Measurements from ENCODE around the gene CYTH4. TPM values are rescaled to one million over a fixed set of nuclear protein-coding genes. Genes with fewer than 3 reads are reported as not detected.

The CYTH4 gene
- total RNA-seq, 1 donor from 2014 or later, result not detected

- Histone ChIP-seq H3K4me1 (peaks cover 32% of the 10 kb centered on the region), H3K9ac (no peak overlapping the region), H3K9me3 (ENCODE audit: low read depth) (no peaks in the 10 kb centered on the region), H2AFZ (replicated peaks) (peak overlapping the region; percentile 70), H3K27me3 (peaks cover 35% of the 10 kb centered on the region), H3K4me2 (peak overlapping the region; percentile 81), H3F3A (ENCODE audit: low read depth) (peaks cover 38% of the 10 kb centered on the region), H3K79me2 (ENCODE audit: low read depth) (no peaks in the 10 kb centered on the region), H3K4me3 (peak overlapping the region; percentile 36), H4K20me1 (ENCODE audit: low read depth) (no peaks in the 10 kb centered on the region), H3K27ac (no peak overlapping the region), H3K36me3 (no peaks in the 10 kb centered on the region)
- Mint-ChIP-seq H3K4me1 (peaks cover 43% of the 10 kb centered on the region), H3K36me3 (no peaks in the 10 kb centered on the region), H3K9me3 (no peaks in the 10 kb centered on the region), H3K27me3 (ENCODE audit: insufficient read depth, low read depth) (peaks cover 53% of the 10 kb centered on the region), H3K27ac (no peak overlapping the region), H3K4me3 (peak overlapping the region; percentile 18)
- no peak for TF ChIP-seq EZH2phosphoT487 (IDR thresholded peaks at IDR 0.05)
- TF ChIP-seq EZH2 (IDR thresholded peaks at IDR 0.05), result no peak
- no peak for TF ChIP-seq CTCF (IDR thresholded peaks at IDR 0.05)
- DNase-seq (ENCODE audit: low spot score), result peak; percentile 51
Measured at GRCh38 chr22:37335806-37336199, 53.5 kb downstream of the CYTH4 start.

- Mint-ChIP-seq H3K4me3 (no peak overlapping the region), H3K4me1 (peaks cover 40% of the 10 kb centered on the region), H3K9me3 (no peaks in the 10 kb centered on the region), H3K27ac (no peak overlapping the region), H3K27me3 (ENCODE audit: insufficient read depth, low read depth) (peaks cover 54% of the 10 kb centered on the region), H3K36me3 (no peaks in the 10 kb centered on the region)
- Histone ChIP-seq H3K4me2 (no peak overlapping the region), H3K9me3 (ENCODE audit: low read depth) (no peaks in the 10 kb centered on the region), H3K27ac (no peak overlapping the region), H3K36me3 (no peaks in the 10 kb centered on the region), H3K27me3 (peaks cover 35% of the 10 kb centered on the region), H3K4me1 (peaks cover 31% of the 10 kb centered on the region), H3K4me3 (no peak overlapping the region), H3K9ac (no peak overlapping the region), H2AFZ (replicated peaks) (no peak overlapping the region), H3K79me2 (ENCODE audit: low read depth) (no peaks in the 10 kb centered on the region), H4K20me1 (ENCODE audit: low read depth) (no peaks in the 10 kb centered on the region), H3F3A (ENCODE audit: low read depth) (peaks cover 46% of the 10 kb centered on the region)
- TF ChIP-seq EZH2 (IDR thresholded peaks at IDR 0.05) (no peak), CTCF (IDR thresholded peaks at IDR 0.05) (no peak), EZH2phosphoT487 (IDR thresholded peaks at IDR 0.05) (no peak)
- no peak for DNase-seq (ENCODE audit: low spot score)
Measured at GRCh38 chr22:37336579-37336978, 54.3 kb downstream of the CYTH4 start.

GRCh38 chr22:37337204-37337943 is 55.1 kb downstream of the CYTH4 start:
- Histone ChIP-seq H3K79me2 (ENCODE audit: low read depth) (no peaks in the 10 kb centered on the region), H3K27ac (no peak overlapping the region), H3K4me1 (peaks cover 31% of the 10 kb centered on the region), H3K4me2 (no peak overlapping the region), H3K9ac (no peak overlapping the region), H2AFZ (replicated peaks) (no peak overlapping the region), H3K27me3 (peaks cover 35% of the 10 kb centered on the region), H3F3A (ENCODE audit: low read depth) (peaks cover 48% of the 10 kb centered on the region), H3K9me3 (ENCODE audit: low read depth) (no peaks in the 10 kb centered on the region), H3K36me3 (no peaks in the 10 kb centered on the region), H4K20me1 (ENCODE audit: low read depth) (no peaks in the 10 kb centered on the region), H3K4me3 (no peak overlapping the region)
- Mint-ChIP-seq H3K36me3 (no peaks in the 10 kb centered on the region), H3K9me3 (no peaks in the 10 kb centered on the region), H3K4me1 (peaks cover 40% of the 10 kb centered on the region), H3K27ac (no peak overlapping the region), H3K4me3 (no peak overlapping the region), H3K27me3 (ENCODE audit: insufficient read depth, low read depth) (peaks cover 56% of the 10 kb centered on the region)
- no peak for DNase-seq (ENCODE audit: low spot score)
- no peak for TF ChIP-seq EZH2phosphoT487 (IDR thresholded peaks at IDR 0.05)
- no peak for TF ChIP-seq EZH2 (IDR thresholded peaks at IDR 0.05)
- TF ChIP-seq CTCF (IDR thresholded peaks at IDR 0.05), result no peak

All from neural progenitor cell (in vitro differentiated cells).